ENCODE measurements around the gene RIMS1. TPM values are rescaled to one million over a fixed set of nuclear protein-coding genes. Genes with fewer than 3 reads are reported as not detected.

The RIMS1 gene
- total and polyA plus RNA-seq, 2 donors (not counting 3 experiments of a cell fraction or from before 2014, with no cell fraction given): 0.15 TPM; not detected in 1

DNA sequence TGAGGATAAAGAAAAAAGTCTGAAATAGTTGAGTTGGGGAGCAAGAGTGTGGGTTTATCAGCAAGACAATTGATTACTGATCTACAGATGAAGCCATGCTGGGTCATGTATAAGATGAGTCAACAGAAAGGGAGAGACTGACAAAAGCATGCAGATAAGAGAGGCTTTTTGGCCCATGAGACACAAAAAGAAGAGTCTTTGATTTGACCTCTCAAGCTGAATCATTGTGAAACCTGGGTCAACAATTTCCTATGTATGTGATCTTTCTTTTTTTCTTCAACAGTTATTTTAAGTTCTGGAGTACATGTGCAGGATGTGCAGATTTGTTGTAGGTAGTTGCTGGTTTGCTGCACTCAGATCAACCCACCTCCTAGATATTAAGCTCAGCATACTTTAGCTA, 15.9 kb downstream of the RIMS1 start:
- dilution Hi-C loops (cut with MboI; ENCODE audit: extremely low pct_ligation_motif_present, low sequenced_read_pairs): no loop called here
- no peak overlapping the region for H3K27ac ChIP-seq (ENCODE audit: insufficient read depth, low read depth, low read length)

DNA sequence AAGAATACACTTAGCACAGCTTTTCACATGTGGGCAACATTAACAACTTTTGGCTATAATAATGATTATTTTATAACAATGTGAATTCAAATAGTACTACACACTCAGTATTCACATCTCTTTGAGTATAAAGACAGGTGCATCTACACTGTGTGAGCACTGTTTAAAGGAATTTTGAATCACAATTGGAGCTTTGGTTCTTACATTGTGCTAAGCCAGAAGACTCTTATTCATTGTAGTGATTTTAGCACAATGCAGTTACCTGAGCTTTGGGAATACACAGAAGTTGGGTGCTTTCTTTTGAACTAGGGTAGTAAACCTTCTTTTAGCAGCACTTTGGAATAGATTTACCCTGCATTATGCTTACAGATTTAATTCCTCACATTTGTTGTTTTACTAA, 20.5 kb downstream of the RIMS1 start:
- Histone ChIP-seq H3K4me1 (ENCODE audit: control insufficient read depth, extremely low read depth, insufficient read depth, low read length) (no peaks in the 10 kb centered on the region), H2AFZ (ENCODE audit: low read depth, low read length) (no peak overlapping the region), H4K20me1 (replicated peaks; ENCODE audit: control insufficient read depth, extremely low read depth, insufficient read depth, low read length) (no peaks in the 10 kb centered on the region), H3K9me1 (replicated peaks; ENCODE audit: control insufficient read depth, extremely low read depth, insufficient read depth, low read length) (no peaks in the 10 kb centered on the region), H3K36me3 (ENCODE audit: control insufficient read depth in 2 of 2, extremely low read depth in 1 of 2, insufficient read depth in 2 of 2, low read length in 2 of 2) (no peaks in the 10 kb centered on the region), H3K27me3 (ENCODE audit: control insufficient read depth in 2 of 2, insufficient read depth in 2 of 2, low read length in 2 of 2) (no peaks in the 10 kb centered on the region), H3K4me3 (replicated peaks in 1 of 3; ENCODE audit: insufficient read depth in 1 of 3, low read depth in 1 of 3, low read length in 3 of 3) (no peak overlapping the region), H3K9ac (replicated peaks; ENCODE audit: extremely low read depth, insufficient read depth, low read length) (no peak overlapping the region), H3K4me2 (ENCODE audit: insufficient read depth, low read length) (no peak overlapping the region), H3K79me2 (ENCODE audit: control insufficient read depth, insufficient read depth, low read length) (no peaks in the 10 kb centered on the region), H3K9me3 (replicated peaks; ENCODE audit: control insufficient read depth, insufficient read depth, low read length) (no peaks in the 10 kb centered on the region), H3K27ac (ENCODE audit: insufficient read depth, low read depth, low read length) (no peak overlapping the region)
- ChIA-PET POLR2A (no interaction called here), CTCF (no interaction called here)
- intact Hi-C loops (cut with micrococcal nuclease): no loop called here
- no peak for TF ChIP-seq GATA2 (IDR thresholded peaks at IDR 0.05; ENCODE audit: insufficient read depth, insufficient read length, low read depth, low read length)
- TF ChIP-seq, protein P1, sequence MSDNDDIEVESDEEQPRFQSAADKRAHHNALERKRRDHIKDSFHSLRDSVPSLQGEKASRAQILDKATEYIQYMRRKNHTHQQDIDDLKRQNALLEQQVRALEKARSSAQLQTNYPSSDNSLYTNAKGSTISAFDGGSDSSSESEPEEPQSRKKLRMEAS (IDR thresholded peaks at IDR 0.05; ENCODE audit: insufficient read depth, insufficient read length): no peak
- TF ChIP-seq EZH2 (IDR thresholded peaks at IDR 0.05; ENCODE audit: borderline replicate concordance, low read depth, low read length, severe bottlenecking): no peak
- no peak for TF ChIP-seq POLR2AphosphoS5 (IDR thresholded peaks at IDR 0.05; ENCODE audit: insufficient read depth, low read depth, low read length)
- no peak for TF ChIP-seq POLR2A (IDR thresholded peaks at IDR 0.05; ENCODE audit: low read depth, low read length)
- TF ChIP-seq, protein P2, sequence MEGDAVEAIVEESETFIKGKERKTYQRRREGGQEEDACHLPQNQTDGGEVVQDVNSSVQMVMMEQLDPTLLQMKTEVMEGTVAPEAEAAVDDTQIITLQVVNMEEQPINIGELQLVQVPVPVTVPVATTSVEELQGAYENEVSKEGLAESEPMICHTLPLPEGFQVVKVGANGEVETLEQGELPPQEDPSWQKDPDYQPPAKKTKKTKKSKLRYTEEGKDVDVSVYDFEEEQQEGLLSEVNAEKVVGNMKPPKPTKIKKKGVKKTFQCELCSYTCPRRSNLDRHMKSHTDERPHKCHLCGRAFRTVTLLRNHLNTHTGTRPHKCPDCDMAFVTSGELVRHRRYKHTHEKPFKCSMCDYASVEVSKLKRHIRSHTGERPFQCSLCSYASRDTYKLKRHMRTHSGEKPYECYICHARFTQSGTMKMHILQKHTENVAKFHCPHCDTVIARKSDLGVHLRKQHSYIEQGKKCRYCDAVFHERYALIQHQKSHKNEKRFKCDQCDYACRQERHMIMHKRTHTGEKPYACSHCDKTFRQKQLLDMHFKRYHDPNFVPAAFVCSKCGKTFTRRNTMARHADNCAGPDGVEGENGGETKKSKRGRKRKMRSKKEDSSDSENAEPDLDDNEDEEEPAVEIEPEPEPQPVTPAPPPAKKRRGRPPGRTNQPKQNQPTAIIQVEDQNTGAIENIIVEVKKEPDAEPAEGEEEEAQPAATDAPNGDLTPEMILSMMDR (IDR thresholded peaks at IDR 0.05; ENCODE audit: extremely low read depth in 1 of 2, insufficient read depth in 1 of 2, low read depth in 1 of 2, low read length in 2 of 2): no peak
- no peak for TF ChIP-seq MYC (IDR thresholded peaks at IDR 0.05; ENCODE audit: low read depth, low read length)
- no peak for TF ChIP-seq FOS (IDR thresholded peaks at IDR 0.05; ENCODE audit: borderline replicate concordance, insufficient read depth, low read length)
- no peak for TF ChIP-seq JUN (IDR thresholded peaks at IDR 0.05; ENCODE audit: borderline replicate concordance, insufficient read depth, insufficient read length, low read depth)
- dilution Hi-C loops (cut with MboI; ENCODE audit: extremely low pct_ligation_motif_present, low sequenced_read_pairs): no loop called here
- BruUV-seq (replicated peaks): no TSS peak
- FAIRE-seq (no peak), DNase-seq (ENCODE audit: low read depth, low spot score) (no peak)

More for the DNA sequence above, 15.9 kb downstream of the RIMS1 start:
- Histone ChIP-seq H3K4me1 (ENCODE audit: control insufficient read depth, extremely low read depth, insufficient read depth, low read length) (no peaks in the 10 kb centered on the region), H3K9me1 (replicated peaks; ENCODE audit: control insufficient read depth, extremely low read depth, insufficient read depth, low read length) (no peaks in the 10 kb centered on the region), H4K20me1 (replicated peaks; ENCODE audit: control insufficient read depth, extremely low read depth, insufficient read depth, low read length) (no peaks in the 10 kb centered on the region), H3K27me3 (ENCODE audit: control insufficient read depth in 2 of 2, insufficient read depth in 2 of 2, low read length in 2 of 2) (no peaks in the 10 kb centered on the region), H3K9me3 (replicated peaks; ENCODE audit: control insufficient read depth, insufficient read depth, low read length) (no peaks in the 10 kb centered on the region), H3K4me2 (ENCODE audit: insufficient read depth, low read length) (no peak overlapping the region), H3K4me3 (replicated peaks in 1 of 3; ENCODE audit: insufficient read depth in 1 of 3, low read depth in 1 of 3, low read length in 3 of 3) (no peak overlapping the region), H2AFZ (ENCODE audit: low read depth, low read length) (no peak overlapping the region), H3K9ac (replicated peaks; ENCODE audit: extremely low read depth, insufficient read depth, low read length) (no peak overlapping the region), H3K79me2 (ENCODE audit: control insufficient read depth, insufficient read depth, low read length) (no peaks in the 10 kb centered on the region), H3K36me3 (ENCODE audit: control insufficient read depth in 2 of 2, extremely low read depth in 1 of 2, insufficient read depth in 2 of 2, low read length in 2 of 2) (no peaks in the 10 kb centered on the region)
- POLR2A ChIA-PET: no interaction called here
- CTCF ChIA-PET: no interaction called here
- FAIRE-seq: no peak
- no peak for DNase-seq (ENCODE audit: low read depth, low spot score)
- intact Hi-C loops (cut with micrococcal nuclease): no loop called here
- no peak for TF ChIP-seq FOS (IDR thresholded peaks at IDR 0.05; ENCODE audit: borderline replicate concordance, insufficient read depth, low read length)
- no peak for TF ChIP-seq POLR2AphosphoS5 (IDR thresholded peaks at IDR 0.05; ENCODE audit: insufficient read depth, low read depth, low read length)
- no peak for TF ChIP-seq JUN (IDR thresholded peaks at IDR 0.05; ENCODE audit: borderline replicate concordance, insufficient read depth, insufficient read length, low read depth)
- no TSS peak for BruUV-seq (replicated peaks)
